GM10266 (cell line): ENCODE results near the gene NXN.
"Not testable (repeated sequence)": the region's sequence is repeated elsewhere in the genome, so short reads cannot be mapped to it uniquely, and the experiment has no call there.

Experiments
- DNase-seq: peaks from one replicate; pipeline ENCODE4 v3.0.0; 2012; ENCODE audit errors: extremely low spot score
- TF ChIP-seq, protein P1 (sequence below): IDR thresholded peaks from 2 replicates; pipeline ENCODE4 v1.5.1; 2012; ENCODE audit warnings: mild to moderate bottlenecking, low read depth; ENCODE audit not compliant: control insufficient read depth, insufficient read depth; ENCODE audit errors: missing control alignments

Gene NXN

GRCh38 chr17:924711-925475 is 54.7 kb downstream of the NXN start:
- TF ChIP-seq, protein P1, sequence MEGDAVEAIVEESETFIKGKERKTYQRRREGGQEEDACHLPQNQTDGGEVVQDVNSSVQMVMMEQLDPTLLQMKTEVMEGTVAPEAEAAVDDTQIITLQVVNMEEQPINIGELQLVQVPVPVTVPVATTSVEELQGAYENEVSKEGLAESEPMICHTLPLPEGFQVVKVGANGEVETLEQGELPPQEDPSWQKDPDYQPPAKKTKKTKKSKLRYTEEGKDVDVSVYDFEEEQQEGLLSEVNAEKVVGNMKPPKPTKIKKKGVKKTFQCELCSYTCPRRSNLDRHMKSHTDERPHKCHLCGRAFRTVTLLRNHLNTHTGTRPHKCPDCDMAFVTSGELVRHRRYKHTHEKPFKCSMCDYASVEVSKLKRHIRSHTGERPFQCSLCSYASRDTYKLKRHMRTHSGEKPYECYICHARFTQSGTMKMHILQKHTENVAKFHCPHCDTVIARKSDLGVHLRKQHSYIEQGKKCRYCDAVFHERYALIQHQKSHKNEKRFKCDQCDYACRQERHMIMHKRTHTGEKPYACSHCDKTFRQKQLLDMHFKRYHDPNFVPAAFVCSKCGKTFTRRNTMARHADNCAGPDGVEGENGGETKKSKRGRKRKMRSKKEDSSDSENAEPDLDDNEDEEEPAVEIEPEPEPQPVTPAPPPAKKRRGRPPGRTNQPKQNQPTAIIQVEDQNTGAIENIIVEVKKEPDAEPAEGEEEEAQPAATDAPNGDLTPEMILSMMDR: no peak
- no peak for DNase-seq

DNA sequence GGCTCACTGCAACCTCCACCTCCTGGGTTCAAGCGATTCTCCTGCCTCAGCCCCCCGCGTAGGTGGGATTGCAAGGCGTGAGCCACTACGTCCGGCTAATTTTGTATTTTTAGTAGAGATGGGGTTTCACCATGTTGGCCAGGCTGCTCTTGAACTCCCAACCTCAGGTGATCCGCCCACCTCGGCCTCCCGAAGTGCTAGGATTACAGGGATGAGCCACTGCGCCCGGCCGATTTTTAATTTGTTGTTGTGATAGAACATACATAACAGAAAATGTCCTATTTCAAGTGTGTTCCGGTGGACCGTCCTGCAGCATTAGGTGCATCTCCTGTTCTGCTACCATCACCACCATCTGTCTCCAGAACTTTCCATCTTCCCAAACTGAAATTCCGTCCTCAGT is 55.3 kb downstream of the NXN start:
- DNase-seq: not testable (repeated sequence)

DNA sequence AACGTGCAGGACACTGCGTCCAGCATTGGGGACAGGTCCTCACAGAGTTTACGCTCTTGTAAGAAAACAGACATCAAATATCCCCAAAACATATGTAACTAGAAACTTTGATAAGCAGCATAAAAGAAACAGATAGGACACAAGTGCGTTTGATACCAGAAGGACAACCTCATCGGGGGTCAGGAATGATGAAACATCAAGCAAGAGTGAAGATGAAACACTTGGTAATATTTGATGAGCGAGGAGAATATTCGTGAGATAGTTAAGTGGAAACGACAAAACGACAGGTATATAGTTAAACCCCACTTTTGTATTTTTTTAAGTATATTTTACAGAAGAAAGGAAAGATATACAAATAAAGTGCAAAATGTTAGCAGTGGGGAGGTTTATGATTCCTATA is 55.9 kb downstream of the NXN start:
- no peak for DNase-seq
- TF ChIP-seq, protein P1: no peak

DNA sequence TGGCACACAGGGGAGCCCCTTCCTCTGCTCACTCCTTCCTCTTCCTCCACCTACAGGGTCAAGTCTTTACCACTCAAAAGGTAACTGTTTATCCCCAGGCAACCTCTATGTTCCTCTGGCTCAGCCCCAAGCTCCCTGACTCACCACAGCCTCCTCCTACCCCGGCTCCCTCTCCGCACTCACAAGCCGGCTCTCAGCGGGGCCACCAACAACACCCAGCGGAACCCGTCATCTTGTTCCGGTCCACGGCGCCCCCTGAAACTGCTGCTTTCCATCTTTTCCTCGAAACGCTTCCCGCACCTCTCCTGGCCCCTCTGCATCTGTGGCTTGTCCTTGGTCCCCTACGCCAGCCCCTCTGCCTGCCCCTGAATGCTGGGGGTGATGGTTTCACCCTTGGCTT is 58.4 kb downstream of the NXN start:
- TF ChIP-seq, protein P1: no peak
- DNase-seq: no peak

DNA sequence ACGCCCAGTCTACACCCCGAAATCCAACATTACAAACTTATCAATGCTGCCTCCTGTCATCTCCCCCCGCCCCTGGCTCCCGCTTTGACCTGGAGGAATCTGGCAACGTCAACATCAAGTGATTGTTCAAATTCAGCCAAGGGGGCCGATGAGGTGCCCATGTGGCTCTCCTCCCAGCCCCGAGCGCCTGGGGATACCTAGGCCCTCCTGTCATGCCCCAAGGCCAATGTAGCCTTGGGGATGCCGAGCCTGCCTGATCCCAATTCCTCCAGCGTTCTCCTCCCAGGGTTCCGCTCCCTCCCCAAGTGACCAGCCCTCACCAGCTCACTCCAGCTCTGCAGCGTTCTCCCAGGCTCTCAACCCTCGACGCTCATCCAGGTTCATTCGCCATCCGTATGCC is 59.4 kb downstream of the NXN start:
- TF ChIP-seq, protein P1: no peak

GRCh38 chr17:917941-918740 is 61.4 kb downstream of the NXN start:
- no peak for DNase-seq
- TF ChIP-seq, protein P1: no peak

More for the DNA sequence above, 59.4 kb downstream of the NXN start:
- DNase-seq: no peak

GRCh38 chr17:917391-917811 is 62.2 kb downstream of the NXN start:
- TF ChIP-seq, protein P1: no peak
- DNase-seq: no peak
